ENCODE data around the gene VAV3.

The VAV3 gene

DNA sequence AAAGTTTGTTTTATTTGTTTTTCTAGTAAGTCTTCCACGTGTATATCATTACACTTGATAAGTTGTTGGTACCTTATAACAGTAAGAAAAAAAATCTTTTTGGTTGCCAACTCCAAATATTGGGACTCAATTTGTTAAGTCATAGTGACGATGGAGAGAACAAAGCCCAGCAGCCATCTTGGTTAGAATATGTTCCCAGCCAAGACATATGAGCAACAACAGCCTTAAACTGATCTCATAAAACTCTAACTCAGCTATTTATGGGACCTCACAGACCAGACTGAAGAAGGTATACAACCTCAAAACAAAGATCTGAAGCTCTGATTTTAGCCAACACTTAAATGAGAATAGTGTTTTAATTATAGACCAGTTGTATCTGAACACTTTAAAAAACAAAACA lies 281.3 kb downstream of the VAV3 start:
- TF ChIP-seq, protein P1, sequence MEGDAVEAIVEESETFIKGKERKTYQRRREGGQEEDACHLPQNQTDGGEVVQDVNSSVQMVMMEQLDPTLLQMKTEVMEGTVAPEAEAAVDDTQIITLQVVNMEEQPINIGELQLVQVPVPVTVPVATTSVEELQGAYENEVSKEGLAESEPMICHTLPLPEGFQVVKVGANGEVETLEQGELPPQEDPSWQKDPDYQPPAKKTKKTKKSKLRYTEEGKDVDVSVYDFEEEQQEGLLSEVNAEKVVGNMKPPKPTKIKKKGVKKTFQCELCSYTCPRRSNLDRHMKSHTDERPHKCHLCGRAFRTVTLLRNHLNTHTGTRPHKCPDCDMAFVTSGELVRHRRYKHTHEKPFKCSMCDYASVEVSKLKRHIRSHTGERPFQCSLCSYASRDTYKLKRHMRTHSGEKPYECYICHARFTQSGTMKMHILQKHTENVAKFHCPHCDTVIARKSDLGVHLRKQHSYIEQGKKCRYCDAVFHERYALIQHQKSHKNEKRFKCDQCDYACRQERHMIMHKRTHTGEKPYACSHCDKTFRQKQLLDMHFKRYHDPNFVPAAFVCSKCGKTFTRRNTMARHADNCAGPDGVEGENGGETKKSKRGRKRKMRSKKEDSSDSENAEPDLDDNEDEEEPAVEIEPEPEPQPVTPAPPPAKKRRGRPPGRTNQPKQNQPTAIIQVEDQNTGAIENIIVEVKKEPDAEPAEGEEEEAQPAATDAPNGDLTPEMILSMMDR (IDR thresholded peaks at IDR 0.05; ENCODE audit: low read depth, low read length) = no peak
- DNase-seq (ENCODE audit: low read depth in 2 of 2) = no peak
- H3K4me3 ChIP-seq (replicated peaks in 1 of 2; ENCODE audit: low read depth in 2 of 2, low read length in 2 of 2) = no peak overlapping the region

DNA sequence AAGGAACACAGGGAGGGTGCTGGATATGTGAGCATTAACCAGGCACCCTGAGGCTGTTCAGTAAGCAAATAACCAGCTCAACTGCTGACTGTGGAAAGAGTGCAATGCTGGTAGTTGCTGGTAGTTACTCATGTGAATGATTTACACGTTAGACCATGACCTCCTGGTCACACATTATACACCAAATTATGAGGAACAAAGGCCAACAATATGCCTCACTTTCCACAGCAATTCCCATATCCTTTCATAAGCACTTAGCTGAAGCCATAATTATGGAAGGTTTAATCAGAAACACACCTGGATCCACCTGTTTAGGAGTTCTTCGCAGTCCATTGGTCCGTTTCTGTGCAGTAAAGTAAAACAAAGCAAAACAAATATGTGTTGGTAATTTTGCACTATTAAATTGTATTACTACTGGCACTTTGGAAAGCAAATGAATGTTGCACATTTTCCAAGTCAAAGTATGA lies 281.8 kb downstream of the VAV3 start:
- TF ChIP-seq, protein P1 (IDR thresholded peaks at IDR 0.05; ENCODE audit: low read depth, low read length) = no peak
- no peak for DNase-seq (ENCODE audit: low read depth in 2 of 2)
- no peak overlapping the region for H3K4me3 ChIP-seq (replicated peaks in 1 of 2; ENCODE audit: low read depth in 2 of 2, low read length in 2 of 2)

DNA sequence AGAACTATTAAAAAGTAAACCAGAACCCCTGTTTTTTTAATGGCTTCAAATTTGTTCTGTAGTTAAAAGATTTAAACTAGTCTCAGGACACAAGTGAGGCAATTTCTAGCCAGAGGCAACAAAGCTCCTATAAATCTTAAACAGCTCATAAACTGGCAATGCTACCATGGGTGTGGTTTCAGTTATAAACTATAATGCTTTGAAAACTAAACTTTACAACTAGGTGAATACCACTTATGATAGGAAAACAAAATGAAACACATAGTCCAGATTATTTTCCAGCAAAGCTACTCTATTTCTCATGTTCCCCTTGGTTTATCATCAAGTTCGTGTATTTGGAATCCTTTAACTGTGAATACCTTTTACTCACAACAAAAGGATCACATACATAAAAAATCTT lies 282.5 kb downstream of the VAV3 start:
- TF ChIP-seq, protein P1 (IDR thresholded peaks at IDR 0.05; ENCODE audit: low read depth, low read length) = no peak
- H3K4me3 ChIP-seq (replicated peaks in 1 of 2; ENCODE audit: low read depth in 2 of 2, low read length in 2 of 2) = no peak overlapping the region
- DNase-seq (ENCODE audit: low read depth in 2 of 2) = no peak

DNA sequence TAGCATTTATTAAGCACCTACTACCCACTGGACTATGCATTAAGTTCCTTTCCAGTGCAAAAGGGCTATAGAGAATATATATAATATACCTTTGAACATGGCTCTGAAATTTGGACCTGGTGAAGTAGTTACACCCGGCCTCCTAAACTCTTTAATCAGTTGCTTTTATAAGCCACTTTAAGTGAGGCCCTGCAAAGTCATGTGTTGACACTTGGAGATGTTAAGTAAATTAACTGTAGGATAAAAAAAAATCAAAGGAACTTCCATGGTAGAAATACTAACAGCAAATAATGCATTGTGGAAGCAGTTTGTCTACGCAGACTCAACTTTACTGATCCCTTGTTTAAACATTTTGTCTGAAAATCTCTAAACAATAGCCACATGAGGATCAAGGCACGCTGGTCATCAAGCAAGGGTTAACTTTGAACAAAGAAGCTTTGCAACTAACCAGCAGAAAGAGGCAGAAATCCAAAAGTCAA lies 283.9 kb downstream of the VAV3 start:
- no peak for DNase-seq (ENCODE audit: low read depth in 2 of 2)
- TF ChIP-seq, protein P1 (IDR thresholded peaks at IDR 0.05; ENCODE audit: low read depth, low read length) = no peak
- H3K4me3 ChIP-seq (replicated peaks in 1 of 2; ENCODE audit: low read depth in 2 of 2, low read length in 2 of 2) = no peak overlapping the region

DNA sequence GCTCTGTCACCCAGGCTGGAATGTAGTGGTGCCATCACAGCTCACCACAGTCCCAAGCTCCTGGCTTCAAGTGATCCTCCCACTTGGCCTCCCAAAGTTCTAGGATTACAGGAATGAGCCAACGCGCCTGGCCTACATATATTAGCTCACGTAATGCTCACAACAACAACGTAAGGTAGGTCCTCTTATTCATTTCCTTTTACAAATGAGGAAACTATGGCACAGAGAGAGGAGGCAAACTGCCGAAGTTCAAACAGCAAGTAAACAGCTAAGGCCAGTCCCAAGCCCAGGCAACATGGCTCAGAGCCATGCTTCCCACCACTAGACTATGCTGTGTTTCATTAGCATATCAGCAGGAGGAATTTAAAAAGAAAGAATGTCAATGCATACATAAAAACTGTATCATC lies 284.4 kb downstream of the VAV3 start:
- TF ChIP-seq, protein P1 (IDR thresholded peaks at IDR 0.05; ENCODE audit: low read depth, low read length) = no peak
- no peak for DNase-seq (ENCODE audit: low read depth in 2 of 2)
- H3K4me3 ChIP-seq (replicated peaks in 1 of 2; ENCODE audit: low read depth in 2 of 2, low read length in 2 of 2) = no peak overlapping the region

DNA sequence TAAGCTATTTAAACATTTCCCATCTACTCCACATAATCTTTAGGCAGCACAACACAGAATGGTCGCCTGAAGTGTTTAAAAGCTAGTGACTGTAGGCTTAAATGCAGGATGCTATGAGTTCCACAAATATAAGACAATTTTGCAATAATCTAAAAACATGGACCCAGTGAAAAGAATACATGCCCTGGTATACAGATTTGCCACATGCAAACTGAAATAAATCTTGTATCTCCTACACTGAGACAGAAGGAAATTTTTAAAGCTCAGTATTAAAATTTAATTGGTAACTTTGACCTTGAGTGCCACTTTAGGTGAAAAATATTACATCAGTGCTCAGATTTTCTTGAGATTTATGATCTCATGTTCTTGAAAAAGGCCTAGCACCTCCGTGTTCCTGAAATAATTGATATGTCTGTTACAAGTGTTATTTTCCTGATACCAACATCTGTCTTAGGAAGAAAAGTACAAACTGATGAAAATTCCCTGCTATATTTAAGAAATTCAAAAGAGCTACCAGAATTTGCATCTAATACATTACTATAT lies 285.5 kb downstream of the VAV3 start:
- no peak overlapping the region for H3K4me3 ChIP-seq (replicated peaks in 1 of 2; ENCODE audit: low read depth in 2 of 2, low read length in 2 of 2)
- DNase-seq (ENCODE audit: low read depth in 2 of 2) = no peak
- TF ChIP-seq, protein P1 (IDR thresholded peaks at IDR 0.05; ENCODE audit: low read depth, low read length) = no peak

- TF ChIP-seq, protein P1 (IDR thresholded peaks at IDR 0.05; ENCODE audit: low read depth, low read length) = no peak
- DNase-seq (ENCODE audit: low read depth in 2 of 2) = no peak
- no peak overlapping the region for H3K4me3 ChIP-seq (replicated peaks in 1 of 2; ENCODE audit: low read depth in 2 of 2, low read length in 2 of 2)
Observed at GRCh38 chr1:107678993-107679392, 286.0 kb downstream of the VAV3 start.
